ENCODE measurements around the gene RTN4RL1.

Gene RTN4RL1

GRCh38 chr17:2034806-2035540 is 9.8 kb upstream of the RTN4RL1 start:
- H3K79me2 ChIP-seq (ENCODE audit: insufficient read depth, low read length), result no peaks in the 10 kb centered on the region
- no peak overlapping the region for H3K4me2 ChIP-seq (ENCODE audit: low read depth, low read length, poor library complexity, severe bottlenecking)
- H3K9me2 ChIP-seq (replicated peaks; ENCODE audit: insufficient read depth, low read length), result no peaks in the 10 kb centered on the region
- TF ChIP-seq CTCF (IDR thresholded peaks at IDR 0.05; ENCODE audit: insufficient read depth, low read length, poor library complexity, severe bottlenecking) (no peak), EZH2phosphoT487 (conservative IDR thresholded peaks at IDR 0.05; ENCODE audit: low read length) (no peak)
- H3K9me3 ChIP-seq (ENCODE audit: insufficient read depth, low read length), result no peaks in the 10 kb centered on the region
- no peaks in the 10 kb centered on the region for H4K20me1 ChIP-seq (ENCODE audit: low read depth, low read length)
- H3K4me3 ChIP-seq (ENCODE audit: insufficient read depth, low read length, poor library complexity, severe bottlenecking), result no peak overlapping the region
- no peaks in the 10 kb centered on the region for H3F3A ChIP-seq (ENCODE audit: insufficient read depth)
- H3K27me3 ChIP-seq (ENCODE audit: low read length), result no peaks in the 10 kb centered on the region
- no peak overlapping the region for H3K9ac ChIP-seq (ENCODE audit: low read length)
- H3K36me3 ChIP-seq (ENCODE audit: low read length), result no peaks in the 10 kb centered on the region
- no peak overlapping the region for H2AFZ ChIP-seq (ENCODE audit: low read depth, low read length, severe bottlenecking)
- H3K27ac ChIP-seq (ENCODE audit: low read depth, low read length), result no peak overlapping the region

- no peak overlapping the region for H2AFZ ChIP-seq (ENCODE audit: low read depth, low read length, severe bottlenecking)
- no peaks in the 10 kb centered on the region for H3K36me3 ChIP-seq (ENCODE audit: low read length)
- no peak for TF ChIP-seq CTCF (IDR thresholded peaks at IDR 0.05; ENCODE audit: insufficient read depth, low read length, poor library complexity, severe bottlenecking)
- no peak for TF ChIP-seq EZH2phosphoT487 (conservative IDR thresholded peaks at IDR 0.05; ENCODE audit: low read length)
- no peaks in the 10 kb centered on the region for H3K79me2 ChIP-seq (ENCODE audit: insufficient read depth, low read length)
- H3K4me3 ChIP-seq (ENCODE audit: insufficient read depth, low read length, poor library complexity, severe bottlenecking), result no peak overlapping the region
- H3F3A ChIP-seq (ENCODE audit: insufficient read depth), result no peaks in the 10 kb centered on the region
- no peaks in the 10 kb centered on the region for H3K9me3 ChIP-seq (ENCODE audit: insufficient read depth, low read length)
- no peak overlapping the region for H3K4me2 ChIP-seq (ENCODE audit: low read depth, low read length, poor library complexity, severe bottlenecking)
- H4K20me1 ChIP-seq (ENCODE audit: low read depth, low read length), result no peaks in the 10 kb centered on the region
- no peak overlapping the region for H3K9ac ChIP-seq (ENCODE audit: low read length)
- no peaks in the 10 kb centered on the region for H3K27me3 ChIP-seq (ENCODE audit: low read length)
- H3K9me2 ChIP-seq (replicated peaks; ENCODE audit: insufficient read depth, low read length), result no peaks in the 10 kb centered on the region
- H3K27ac ChIP-seq (ENCODE audit: low read depth, low read length), result no peak overlapping the region
Observed at GRCh38 chr17:2034157-2034556, 9.0 kb upstream of the RTN4RL1 start.

GRCh38 chr17:2033153-2033552 is 8.0 kb upstream of the RTN4RL1 start:
- H3K4me3 ChIP-seq (ENCODE audit: insufficient read depth, low read length, poor library complexity, severe bottlenecking), result no peak overlapping the region
- H3K9ac ChIP-seq (ENCODE audit: low read length), result no peak overlapping the region
- TF ChIP-seq CTCF (IDR thresholded peaks at IDR 0.05; ENCODE audit: insufficient read depth, low read length, poor library complexity, severe bottlenecking), result no peak
- no peak for TF ChIP-seq EZH2phosphoT487 (conservative IDR thresholded peaks at IDR 0.05; ENCODE audit: low read length)
- no peaks in the 10 kb centered on the region for H3K27me3 ChIP-seq (ENCODE audit: low read length)
- no peak overlapping the region for H3K27ac ChIP-seq (ENCODE audit: low read depth, low read length)
- H4K20me1 ChIP-seq (ENCODE audit: low read depth, low read length), result no peaks in the 10 kb centered on the region
- H2AFZ ChIP-seq (ENCODE audit: low read depth, low read length, severe bottlenecking), result no peak overlapping the region
- no peaks in the 10 kb centered on the region for H3F3A ChIP-seq (ENCODE audit: insufficient read depth)
- H3K9me3 ChIP-seq (ENCODE audit: insufficient read depth, low read length), result no peaks in the 10 kb centered on the region
- no peak overlapping the region for H3K4me2 ChIP-seq (ENCODE audit: low read depth, low read length, poor library complexity, severe bottlenecking)
- no peaks in the 10 kb centered on the region for H3K79me2 ChIP-seq (ENCODE audit: insufficient read depth, low read length)
- H3K9me2 ChIP-seq (replicated peaks; ENCODE audit: insufficient read depth, low read length), result no peaks in the 10 kb centered on the region
- H3K36me3 ChIP-seq (ENCODE audit: low read length), result no peaks in the 10 kb centered on the region

Data from SU-DHL-6 (cell line).